Esophagus squamous epithelium (tissue), 4 donors: ENCODE measurements around the gene MYO7B.
"Not testable (repeated sequence)": the region's sequence is repeated elsewhere in the genome, so short reads cannot be mapped to it uniquely, and the experiment has no call there.

Source experiments
- POLR2A ChIP-seq, 4 donors: fragments of 450-650 bp; IDR thresholded peaks; one replicate each; pipeline ENCODE4 v1.6.1; 2017; ENCODE audit warnings: antibody characterized with exemption in 4 of 4, mild to moderate bottlenecking in 4 of 4, moderate library complexity in 3 of 4
- TF ChIP-seq, protein P1 (sequence below), 6 experiments: fragments of 450-650 bp in 4 of 6; fragments of 200-600 bp in 2 of 6; sonication (generic) in 2 of 6; IDR thresholded peaks; one replicate each; pipeline ENCODE4 v1.5.1; 2016 to 2019; ENCODE audit warnings: antibody characterized with exemption in 6 of 6, mild to moderate bottlenecking in 4 of 6, moderate library complexity in 4 of 6

DNA sequence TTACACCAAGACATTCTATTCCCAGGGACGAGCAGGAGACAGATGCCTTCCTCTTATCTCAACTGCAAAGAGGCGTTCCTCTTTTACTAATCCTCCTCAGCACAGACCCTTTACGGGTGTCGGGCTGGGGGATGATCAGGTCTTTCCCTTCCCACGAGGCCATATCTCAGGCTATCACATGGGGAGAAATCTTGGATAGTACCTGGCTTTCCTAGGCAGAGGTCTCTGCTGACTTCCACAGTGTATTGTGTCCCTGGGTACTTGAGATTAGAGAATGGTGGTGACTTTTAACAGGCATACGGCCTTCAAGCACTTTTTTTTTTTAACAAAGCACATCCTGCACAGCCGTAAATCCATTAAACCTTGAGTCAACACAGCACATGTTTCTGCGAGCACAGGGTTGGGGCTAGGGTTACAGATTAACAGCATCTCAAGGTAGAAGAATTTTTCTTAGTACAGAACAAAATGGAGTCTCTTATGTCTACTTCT is 7.6 kb downstream of the MYO7B start:
- TF ChIP-seq, protein P1, sequence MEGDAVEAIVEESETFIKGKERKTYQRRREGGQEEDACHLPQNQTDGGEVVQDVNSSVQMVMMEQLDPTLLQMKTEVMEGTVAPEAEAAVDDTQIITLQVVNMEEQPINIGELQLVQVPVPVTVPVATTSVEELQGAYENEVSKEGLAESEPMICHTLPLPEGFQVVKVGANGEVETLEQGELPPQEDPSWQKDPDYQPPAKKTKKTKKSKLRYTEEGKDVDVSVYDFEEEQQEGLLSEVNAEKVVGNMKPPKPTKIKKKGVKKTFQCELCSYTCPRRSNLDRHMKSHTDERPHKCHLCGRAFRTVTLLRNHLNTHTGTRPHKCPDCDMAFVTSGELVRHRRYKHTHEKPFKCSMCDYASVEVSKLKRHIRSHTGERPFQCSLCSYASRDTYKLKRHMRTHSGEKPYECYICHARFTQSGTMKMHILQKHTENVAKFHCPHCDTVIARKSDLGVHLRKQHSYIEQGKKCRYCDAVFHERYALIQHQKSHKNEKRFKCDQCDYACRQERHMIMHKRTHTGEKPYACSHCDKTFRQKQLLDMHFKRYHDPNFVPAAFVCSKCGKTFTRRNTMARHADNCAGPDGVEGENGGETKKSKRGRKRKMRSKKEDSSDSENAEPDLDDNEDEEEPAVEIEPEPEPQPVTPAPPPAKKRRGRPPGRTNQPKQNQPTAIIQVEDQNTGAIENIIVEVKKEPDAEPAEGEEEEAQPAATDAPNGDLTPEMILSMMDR (IDR thresholded peaks at IDR 0.05) = not testable (repeated sequence)
- not testable (repeated sequence) for TF ChIP-seq POLR2A (IDR thresholded peaks at IDR 0.05)
